Neural cell (in vitro differentiated cells): Measurements from ENCODE around the gene PDE3A. TPM values are rescaled to one million over a fixed set of nuclear protein-coding genes. Genes with fewer than 3 reads are reported as not detected.

Experiments used
- H2AFZ ChIP-seq: fragments of 200-600, 300-800 bp; sonication (generic), shearing (Covaris generic); 2 replicates; pipeline ENCODE4 v1.6.0; 2014; ENCODE audit warnings: low read depth, mild to moderate bottlenecking, antibody characterized with exemption, low read length, moderate library complexity
- H3F3A ChIP-seq: fragments of 200-600 bp; shearing (Covaris generic); 2 replicates; pipeline ENCODE4 v1.6.1; 2016; ENCODE audit warnings: mild to moderate bottlenecking, moderate library complexity, mixed read lengths, antibody characterized with exemption, low read length; ENCODE audit not compliant: insufficient read depth, poor library complexity, severe bottlenecking
- H3K27ac ChIP-seq: fragments of 200-600, 300-800 bp; sonication (generic), shearing (Covaris generic); 2 replicates; pipeline ENCODE4 v1.5.1; 2014; ENCODE audit warnings: mild to moderate bottlenecking, low read length, moderate library complexity
- H3K27me3 ChIP-seq: fragments of 300-800, 200-600 bp; sonication (generic), shearing (Covaris generic); 2 replicates; pipeline ENCODE4 v1.6.0; 2014; ENCODE audit warnings: mild to moderate bottlenecking, low read depth, low read length, moderate library complexity; ENCODE audit not compliant: insufficient read depth
- H3K36me3 ChIP-seq: fragments of 300-800, 200-600 bp; sonication (generic), shearing (Covaris generic); 2 replicates; pipeline ENCODE4 v1.5.1; 2014; ENCODE audit warnings: mild to moderate bottlenecking, antibody characterized with exemption, low read length, moderate library complexity; ENCODE audit not compliant: insufficient read depth
- H3K4me2 ChIP-seq: fragments of 300-800, 200-600 bp; sonication (generic), shearing (Covaris generic); 2 replicates; pipeline ENCODE4 v1.6.0; 2014; ENCODE audit warnings: mild to moderate bottlenecking, low read length
- H3K4me3 ChIP-seq: fragments of 300-800, 200-600 bp; sonication (generic), shearing (Covaris generic); 2 replicates; pipeline ENCODE4 v1.5.1; 2014; ENCODE audit warnings: mild to moderate bottlenecking, low read length, moderate library complexity
- H3K79me2 ChIP-seq: fragments of 200-600 bp; shearing (Covaris generic); replicated peaks from 2 replicates; pipeline ENCODE4 v1.6.0; 2014; ENCODE audit warnings: mild to moderate bottlenecking, low read length, moderate library complexity; ENCODE audit not compliant: insufficient read depth
- H3K9ac ChIP-seq: fragments of 300-800, 200-600 bp; sonication (generic), shearing (Covaris generic); 2 replicates; pipeline ENCODE4 v1.6.1; 2016; ENCODE audit warnings: mild to moderate bottlenecking, low read length, mixed read lengths
- H3K9me2 ChIP-seq: fragments of 200-600 bp; shearing (Covaris generic); 2 replicates; pipeline ENCODE4 v1.6.1; 2016; ENCODE audit warnings: mild to moderate bottlenecking, low read length, mixed read lengths; ENCODE audit not compliant: insufficient read depth
- H3K9me3 ChIP-seq: fragments of 200-600, 300-800 bp; sonication (generic), shearing (Covaris generic); 2 replicates; pipeline ENCODE4 v1.6.1; 2016; ENCODE audit warnings: mild to moderate bottlenecking, mixed run types, low read length, moderate library complexity, mixed read lengths
- H4K20me1 ChIP-seq: fragments of 200-600 bp; shearing (Covaris generic); 2 replicates; pipeline ENCODE4 v1.6.1; 2016; ENCODE audit warnings: mild to moderate bottlenecking, mixed run types; ENCODE audit not compliant: insufficient read depth
- EP300 ChIP-seq: fragments of 450-650 bp; conservative IDR thresholded peaks from 2 replicates; pipeline ENCODE4 v1.6.1; 2014; ENCODE audit warnings: antibody characterized with exemption, mild to moderate bottlenecking, moderate library complexity; ENCODE audit not compliant: poor library complexity, severe bottlenecking
- EZH2 ChIP-seq: fragments of 200-600, 300-800 bp; shearing (Covaris generic), sonication (generic); IDR thresholded peaks from 2 replicates; pipeline ENCODE4 v1.6.1; 2014; ENCODE audit warnings: antibody characterized with exemption, low read length, borderline replicate concordance, mild to moderate bottlenecking; ENCODE audit not compliant: insufficient read depth, poor library complexity, severe bottlenecking
- MXI1 ChIP-seq: fragments of 450-650 bp; conservative IDR thresholded peaks from 2 replicates; pipeline ENCODE4 v1.6.1; 2014; ENCODE audit warnings: antibody characterized with exemption, mild to moderate bottlenecking; ENCODE audit not compliant: poor library complexity, severe bottlenecking
- POLR2AphosphoS5 ChIP-seq: IDR thresholded peaks from 2 replicates; pipeline ENCODE4 v1.6.1; 2012
- RAD21 ChIP-seq: fragments of 450-650 bp; conservative IDR thresholded peaks from 2 replicates; pipeline ENCODE4 v1.6.1; 2014; ENCODE audit warnings: antibody characterized with exemption, mild to moderate bottlenecking, moderate library complexity
- SMC3 ChIP-seq: fragments of 450-650 bp; conservative IDR thresholded peaks from 2 replicates; pipeline ENCODE4 v1.6.1; 2014; ENCODE audit warnings: antibody characterized with exemption, mild to moderate bottlenecking, moderate library complexity; ENCODE audit not compliant: poor library complexity
- TAF1 ChIP-seq: IDR thresholded peaks from 2 replicates; pipeline ENCODE4 v1.6.1; 2012; ENCODE audit warnings: low read depth
- polyA plus RNA-seq: library from polyadenylated mRNA; depleted of rRNA; stranded (reverse); fragments of >200 nt; gene quantifications from 2 replicates; pipeline ENCODE4 v1.2.3, GENCODE V29; 2014
- TF ChIP-seq, protein P1 (sequence below): IDR thresholded peaks from 2 replicates; pipeline ENCODE4 v1.6.1; 2012; ENCODE audit warnings: borderline replicate concordance
- TF ChIP-seq, protein P2 (sequence below): fragments of 450-650 bp; IDR thresholded peaks from 2 replicates; pipeline ENCODE4 v1.5.1; 2014; ENCODE audit warnings: antibody characterized with exemption, mild to moderate bottlenecking, moderate library complexity; ENCODE audit not compliant: poor library complexity, severe bottlenecking

The PDE3A gene
- polyA plus RNA-seq, 1 donor from 2014 or later, result 0.94 TPM

- no peaks in the 10 kb centered on the region for H3K9me3 ChIP-seq
- TF ChIP-seq, protein P1, sequence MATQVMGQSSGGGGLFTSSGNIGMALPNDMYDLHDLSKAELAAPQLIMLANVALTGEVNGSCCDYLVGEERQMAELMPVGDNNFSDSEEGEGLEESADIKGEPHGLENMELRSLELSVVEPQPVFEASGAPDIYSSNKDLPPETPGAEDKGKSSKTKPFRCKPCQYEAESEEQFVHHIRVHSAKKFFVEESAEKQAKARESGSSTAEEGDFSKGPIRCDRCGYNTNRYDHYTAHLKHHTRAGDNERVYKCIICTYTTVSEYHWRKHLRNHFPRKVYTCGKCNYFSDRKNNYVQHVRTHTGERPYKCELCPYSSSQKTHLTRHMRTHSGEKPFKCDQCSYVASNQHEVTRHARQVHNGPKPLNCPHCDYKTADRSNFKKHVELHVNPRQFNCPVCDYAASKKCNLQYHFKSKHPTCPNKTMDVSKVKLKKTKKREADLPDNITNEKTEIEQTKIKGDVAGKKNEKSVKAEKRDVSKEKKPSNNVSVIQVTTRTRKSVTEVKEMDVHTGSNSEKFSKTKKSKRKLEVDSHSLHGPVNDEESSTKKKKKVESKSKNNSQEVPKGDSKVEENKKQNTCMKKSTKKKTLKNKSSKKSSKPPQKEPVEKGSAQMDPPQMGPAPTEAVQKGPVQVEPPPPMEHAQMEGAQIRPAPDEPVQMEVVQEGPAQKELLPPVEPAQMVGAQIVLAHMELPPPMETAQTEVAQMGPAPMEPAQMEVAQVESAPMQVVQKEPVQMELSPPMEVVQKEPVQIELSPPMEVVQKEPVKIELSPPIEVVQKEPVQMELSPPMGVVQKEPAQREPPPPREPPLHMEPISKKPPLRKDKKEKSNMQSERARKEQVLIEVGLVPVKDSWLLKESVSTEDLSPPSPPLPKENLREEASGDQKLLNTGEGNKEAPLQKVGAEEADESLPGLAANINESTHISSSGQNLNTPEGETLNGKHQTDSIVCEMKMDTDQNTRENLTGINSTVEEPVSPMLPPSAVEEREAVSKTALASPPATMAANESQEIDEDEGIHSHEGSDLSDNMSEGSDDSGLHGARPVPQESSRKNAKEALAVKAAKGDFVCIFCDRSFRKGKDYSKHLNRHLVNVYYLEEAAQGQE, result no peak
- TF ChIP-seq, protein P2, sequence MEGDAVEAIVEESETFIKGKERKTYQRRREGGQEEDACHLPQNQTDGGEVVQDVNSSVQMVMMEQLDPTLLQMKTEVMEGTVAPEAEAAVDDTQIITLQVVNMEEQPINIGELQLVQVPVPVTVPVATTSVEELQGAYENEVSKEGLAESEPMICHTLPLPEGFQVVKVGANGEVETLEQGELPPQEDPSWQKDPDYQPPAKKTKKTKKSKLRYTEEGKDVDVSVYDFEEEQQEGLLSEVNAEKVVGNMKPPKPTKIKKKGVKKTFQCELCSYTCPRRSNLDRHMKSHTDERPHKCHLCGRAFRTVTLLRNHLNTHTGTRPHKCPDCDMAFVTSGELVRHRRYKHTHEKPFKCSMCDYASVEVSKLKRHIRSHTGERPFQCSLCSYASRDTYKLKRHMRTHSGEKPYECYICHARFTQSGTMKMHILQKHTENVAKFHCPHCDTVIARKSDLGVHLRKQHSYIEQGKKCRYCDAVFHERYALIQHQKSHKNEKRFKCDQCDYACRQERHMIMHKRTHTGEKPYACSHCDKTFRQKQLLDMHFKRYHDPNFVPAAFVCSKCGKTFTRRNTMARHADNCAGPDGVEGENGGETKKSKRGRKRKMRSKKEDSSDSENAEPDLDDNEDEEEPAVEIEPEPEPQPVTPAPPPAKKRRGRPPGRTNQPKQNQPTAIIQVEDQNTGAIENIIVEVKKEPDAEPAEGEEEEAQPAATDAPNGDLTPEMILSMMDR, result no peak
- TF ChIP-seq RAD21 (no peak), EP300 (no peak), MXI1 (no peak), EZH2 (no peak), SMC3 (no peak), POLR2AphosphoS5 (no peak), TAF1 (no peak)
- no peaks in the 10 kb centered on the region for H3K9me2 ChIP-seq
- H3K27ac ChIP-seq, result no peak overlapping the region
- no peaks in the 10 kb centered on the region for H3K36me3 ChIP-seq
- no peak overlapping the region for H3K4me2 ChIP-seq
- H3K4me3 ChIP-seq, result no peak overlapping the region
- no peaks in the 10 kb centered on the region for H3K79me2 ChIP-seq
- no peaks in the 10 kb centered on the region for H3K27me3 ChIP-seq
- H3K9ac ChIP-seq, result no peak overlapping the region
- H4K20me1 ChIP-seq, result no peaks in the 10 kb centered on the region
- H3F3A ChIP-seq, result no peaks in the 10 kb centered on the region
- H2AFZ ChIP-seq, result no peak overlapping the region
Measured at GRCh38 chr12:20438299-20438779, 70.0 kb downstream of the PDE3A start.

GRCh38 chr12:20439626-20440025 is 71.3 kb downstream of the PDE3A start:
- no peaks in the 10 kb centered on the region for H4K20me1 ChIP-seq
- TF ChIP-seq MXI1, result no peak
- TF ChIP-seq TAF1, result no peak
- TF ChIP-seq SMC3, result no peak
- TF ChIP-seq, protein P2, result no peak
- TF ChIP-seq EZH2, result no peak
- no peaks in the 10 kb centered on the region for H3F3A ChIP-seq
- H3K27ac ChIP-seq, result no peak overlapping the region
- no peaks in the 10 kb centered on the region for H3K9me3 ChIP-seq
- H3K36me3 ChIP-seq, result no peaks in the 10 kb centered on the region
- no peaks in the 10 kb centered on the region for H3K79me2 ChIP-seq
- H3K9ac ChIP-seq, result no peak overlapping the region
- H3K27me3 ChIP-seq, result no peaks in the 10 kb centered on the region
- H3K4me2 ChIP-seq, result no peak overlapping the region
- H2AFZ ChIP-seq, result no peak overlapping the region
- H3K9me2 ChIP-seq, result no peaks in the 10 kb centered on the region
- no peak overlapping the region for H3K4me3 ChIP-seq
